Keratinocyte (primary cell): ENCODE results near the gene SMARCA4.

ENCODE experiments used
- CTCF ChIP-seq, 3 experiments: IDR thresholded peaks in 1 of 3; conservative IDR thresholded peaks in 1 of 3; optimal IDR thresholded peaks in 1 of 3; 2 replicates in 2 of 3; 3 replicates in 1 of 3; pipeline versions ENCODE3 to v1.5.1; 2011; ENCODE audit warnings: low read length in 3 of 3, mild to moderate bottlenecking in 3 of 3, moderate library complexity in 2 of 3, control low read depth in 1 of 3, inconsistent platforms in 1 of 3; ENCODE audit not compliant: insufficient read depth in 2 of 3; ENCODE audit errors: extremely low read depth in 1 of 3
- EZH2 ChIP-seq: IDR thresholded peaks from one replicate; pipeline ENCODE4 v1.6.1; 2012; ENCODE audit warnings: inconsistent platforms, mild to moderate bottlenecking, low read length, moderate library complexity

DNA sequence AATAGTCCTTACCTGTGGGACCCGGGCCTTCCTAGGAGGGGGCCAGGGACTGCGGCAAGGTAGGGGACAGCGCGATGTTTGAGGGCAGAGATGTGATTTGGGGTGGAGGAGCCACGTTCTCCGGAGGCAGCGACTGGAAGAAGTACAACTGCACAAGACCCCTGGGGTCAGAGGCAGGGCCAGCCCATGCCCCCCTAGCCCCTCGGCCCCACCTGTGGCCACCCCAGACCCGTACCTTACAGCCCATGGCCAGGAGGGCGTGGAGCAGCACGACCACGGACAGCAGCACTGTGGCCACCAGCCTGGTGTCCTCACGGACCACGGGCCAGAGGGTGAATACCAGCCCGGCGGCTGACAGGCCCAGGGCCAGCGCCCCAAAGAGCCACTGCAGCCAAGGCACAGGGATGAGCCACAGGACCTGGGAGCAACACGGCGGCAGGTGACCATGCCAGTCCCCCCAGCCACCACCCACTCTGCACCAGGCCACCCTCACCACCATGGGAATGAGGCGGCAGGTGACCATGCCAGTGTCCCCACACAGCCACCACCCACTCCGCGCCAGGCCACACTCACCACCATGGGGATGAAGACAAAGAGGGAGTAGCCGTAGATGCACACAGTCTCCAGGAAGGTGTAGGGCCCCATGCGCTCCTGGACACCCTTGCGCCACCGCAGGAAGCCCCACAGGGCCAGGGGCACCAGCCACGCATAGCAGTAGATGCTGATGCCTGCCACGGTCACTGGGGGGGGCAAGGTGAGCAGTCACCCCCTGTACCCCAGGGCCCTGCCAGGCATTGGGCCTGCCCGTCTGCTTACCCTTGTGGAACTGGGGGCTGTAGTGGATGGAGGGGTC, 37.3 kb upstream of the SMARCA4 start:
- TF ChIP-seq CTCF (optimal IDR thresholded peaks at IDR 0.05 in 1 of 3, IDR thresholded peaks at IDR 0.05 in 1 of 3, conservative IDR thresholded peaks at IDR 0.05 in 1 of 3; ENCODE audit: extremely low read depth in 1 of 3, insufficient read depth in 2 of 3, low read length in 3 of 3) (no peak), EZH2 (no peak)
